DOHH2 (cell line): ENCODE measurements around the gene KCTD5.

ENCODE experiments used
- H3F3A ChIP-seq: fragments of 200-600 bp; sonication (generic), shearing (Covaris generic); 2 replicates; pipeline ENCODE4 v1.6.0; 2016; ENCODE audit warnings: antibody characterized with exemption, mild to moderate bottlenecking; ENCODE audit not compliant: control insufficient read depth, insufficient read depth
- H3K27ac ChIP-seq: fragments of 200-600 bp; sonication (generic); 2 replicates; pipeline ENCODE4 v1.5.1; 2014; ENCODE audit warnings: low read depth, mild to moderate bottlenecking, low read length, moderate library complexity
- H3K27me3 ChIP-seq: fragments of 200-600 bp; sonication (generic); 2 replicates; pipeline ENCODE4 v1.6.1; 2014; ENCODE audit warnings: mild to moderate bottlenecking, low read length, mixed read lengths; ENCODE audit not compliant: control insufficient read depth
- H3K36me3 ChIP-seq: fragments of 200-600 bp; sonication (generic); 2 replicates; pipeline ENCODE4 v1.6.1; 2014; ENCODE audit warnings: mild to moderate bottlenecking, low read length, moderate library complexity, mixed read lengths; ENCODE audit not compliant: control insufficient read depth
- H3K4me1 ChIP-seq: fragments of 200-600 bp; sonication (generic); 2 replicates; pipeline ENCODE4 v1.6.1; 2014; ENCODE audit warnings: mild to moderate bottlenecking, low read length, mixed read lengths; ENCODE audit not compliant: control insufficient read depth
- H3K4me2 ChIP-seq: fragments of 200-600 bp; sonication (generic); 2 replicates; pipeline ENCODE4 v1.6.0; 2014; ENCODE audit warnings: mild to moderate bottlenecking, low read length, moderate library complexity
- H3K4me3 ChIP-seq: fragments of 200-600 bp; sonication (generic); 2 replicates; pipeline ENCODE4 v1.5.1; 2014; ENCODE audit warnings: mild to moderate bottlenecking, low read length, mixed read lengths
- H3K79me2 ChIP-seq: fragments of 200-600 bp; sonication (generic); 2 replicates; pipeline ENCODE4 v1.6.1; 2014; ENCODE audit warnings: mild to moderate bottlenecking, low read length, mixed read lengths; ENCODE audit not compliant: control insufficient read depth
- H3K9me2 ChIP-seq: fragments of 200-600 bp; sonication (generic); replicated peaks from 2 replicates; pipeline ENCODE4 v1.6.1; 2014; ENCODE audit warnings: mild to moderate bottlenecking, low read length, mixed read lengths; ENCODE audit not compliant: control insufficient read depth
- H3K9me3 ChIP-seq: fragments of 200-600 bp; sonication (generic); 2 replicates; pipeline ENCODE4 v1.6.1; 2014; ENCODE audit warnings: antibody characterized with exemption, low read length, mixed read lengths; ENCODE audit not compliant: control insufficient read depth, insufficient read depth
- H4K20me1 ChIP-seq: fragments of 200-600 bp; sonication (generic); 2 replicates; pipeline ENCODE4 v1.6.0; 2014; ENCODE audit warnings: low read depth, mild to moderate bottlenecking, antibody characterized with exemption, low read length, moderate library complexity; ENCODE audit not compliant: control insufficient read depth, insufficient read depth
- EZH2phosphoT487 ChIP-seq: fragments of 200-600 bp; sonication (generic); IDR thresholded peaks from 2 replicates; pipeline ENCODE4 v1.6.1; 2017; ENCODE audit warnings: borderline replicate concordance, mild to moderate bottlenecking, antibody characterized with exemption, low read length, moderate library complexity, mixed read lengths
- TF ChIP-seq, protein P1 (sequence below): fragments of 200-600 bp; sonication (generic); IDR thresholded peaks from one replicate; pipeline ENCODE4 v1.5.1; 2014; ENCODE audit warnings: antibody characterized with exemption, mild to moderate bottlenecking, low read depth, low read length; ENCODE audit not compliant: poor library complexity, severe bottlenecking

Gene KCTD5

GRCh38 chr16:2724088-2724676, 41.9 kb downstream of the KCTD5 start:
- Histone ChIP-seq H3F3A (no peaks in the 10 kb centered on the region), H3K36me3 (no peaks in the 10 kb centered on the region), H3K79me2 (no peaks in the 10 kb centered on the region), H3K9me2 (no peaks in the 10 kb centered on the region), H3K27me3 (peaks cover 15% of the 10 kb centered on the region), H3K4me3 (no peak overlapping the region), H4K20me1 (no peaks in the 10 kb centered on the region), H3K4me2 (no peak overlapping the region), H3K9me3 (no peaks in the 10 kb centered on the region), H3K4me1 (peaks cover 5% of the 10 kb centered on the region), H3K27ac (no peak overlapping the region)
- TF ChIP-seq, protein P1, sequence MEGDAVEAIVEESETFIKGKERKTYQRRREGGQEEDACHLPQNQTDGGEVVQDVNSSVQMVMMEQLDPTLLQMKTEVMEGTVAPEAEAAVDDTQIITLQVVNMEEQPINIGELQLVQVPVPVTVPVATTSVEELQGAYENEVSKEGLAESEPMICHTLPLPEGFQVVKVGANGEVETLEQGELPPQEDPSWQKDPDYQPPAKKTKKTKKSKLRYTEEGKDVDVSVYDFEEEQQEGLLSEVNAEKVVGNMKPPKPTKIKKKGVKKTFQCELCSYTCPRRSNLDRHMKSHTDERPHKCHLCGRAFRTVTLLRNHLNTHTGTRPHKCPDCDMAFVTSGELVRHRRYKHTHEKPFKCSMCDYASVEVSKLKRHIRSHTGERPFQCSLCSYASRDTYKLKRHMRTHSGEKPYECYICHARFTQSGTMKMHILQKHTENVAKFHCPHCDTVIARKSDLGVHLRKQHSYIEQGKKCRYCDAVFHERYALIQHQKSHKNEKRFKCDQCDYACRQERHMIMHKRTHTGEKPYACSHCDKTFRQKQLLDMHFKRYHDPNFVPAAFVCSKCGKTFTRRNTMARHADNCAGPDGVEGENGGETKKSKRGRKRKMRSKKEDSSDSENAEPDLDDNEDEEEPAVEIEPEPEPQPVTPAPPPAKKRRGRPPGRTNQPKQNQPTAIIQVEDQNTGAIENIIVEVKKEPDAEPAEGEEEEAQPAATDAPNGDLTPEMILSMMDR, result no peak
- TF ChIP-seq EZH2phosphoT487, result no peak

DNA sequence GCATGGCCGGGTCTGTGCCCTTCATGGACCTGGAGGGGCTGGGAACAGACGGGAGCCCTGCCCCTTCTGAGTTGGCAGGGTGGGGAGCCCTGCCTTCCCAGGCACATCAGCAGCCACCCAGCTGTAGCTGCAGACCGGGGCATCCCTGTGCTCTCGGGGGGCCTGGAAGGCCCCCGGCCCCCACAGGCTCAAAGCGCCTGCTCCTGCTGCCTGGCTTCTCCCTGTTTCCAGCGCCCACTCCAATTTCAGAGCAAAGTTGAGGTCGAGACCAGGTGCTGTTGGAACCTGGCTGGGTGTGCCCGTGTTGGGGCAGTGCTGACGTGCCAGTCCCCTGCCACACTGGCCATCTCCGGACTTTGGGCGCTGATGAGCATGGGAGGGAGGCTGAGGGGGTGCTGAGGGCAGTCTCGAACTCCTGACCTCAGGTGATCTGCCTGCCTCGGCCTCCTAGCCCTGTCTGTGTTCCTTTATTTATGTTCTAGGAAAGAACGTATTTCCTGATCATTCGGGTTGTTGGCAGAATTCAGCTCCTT, 42.6 kb downstream of the KCTD5 start:
- no peak overlapping the region for H3K4me3 ChIP-seq
- H3K79me2 ChIP-seq, result no peaks in the 10 kb centered on the region
- no peaks in the 10 kb centered on the region for H3F3A ChIP-seq
- no peaks in the 10 kb centered on the region for H3K36me3 ChIP-seq
- peaks cover 15% of the 10 kb centered on the region for H3K27me3 ChIP-seq
- H4K20me1 ChIP-seq, result no peaks in the 10 kb centered on the region
- no peak overlapping the region for H3K27ac ChIP-seq
- no peaks in the 10 kb centered on the region for H3K9me2 ChIP-seq
- no peaks in the 10 kb centered on the region for H3K9me3 ChIP-seq
- H3K4me2 ChIP-seq, result no peak overlapping the region
- TF ChIP-seq, protein P1, result no peak
- no peak for TF ChIP-seq EZH2phosphoT487
- peaks cover 5% of the 10 kb centered on the region for H3K4me1 ChIP-seq

- Histone ChIP-seq H3K9me3 (no peaks in the 10 kb centered on the region), H3K4me2 (no peak overlapping the region), H3K79me2 (no peaks in the 10 kb centered on the region), H3F3A (no peaks in the 10 kb centered on the region), H3K4me1 (no peaks in the 10 kb centered on the region), H3K9me2 (no peaks in the 10 kb centered on the region), H3K36me3 (no peaks in the 10 kb centered on the region), H3K27me3 (peaks cover 19% of the 10 kb centered on the region), H4K20me1 (no peaks in the 10 kb centered on the region), H3K27ac (no peak overlapping the region), H3K4me3 (no peak overlapping the region)
- TF ChIP-seq EZH2phosphoT487, result no peak
- TF ChIP-seq, protein P1, result no peak
These were observed 44.6 kb downstream of the KCTD5 start for GRCh38 chr16:2726923-2727322.
